Measurements from ENCODE around the gene TMEM54. TPM values are rescaled to one million over a fixed set of nuclear protein-coding genes. Genes with fewer than 3 reads are reported as not detected.

The TMEM54 gene
- total RNA-seq, 1 experiment from 2014 or later, result 102 TPM

GRCh38 chr1:32904797-32905196 lies 3.6 kb upstream of the TMEM54 start:
- no peak for TF ChIP-seq CTCF (conservative IDR thresholded peaks at IDR 0.05)
- TF ChIP-seq EZH2 (IDR thresholded peaks at IDR 0.05; ENCODE audit: low read depth), result no peak
- ChIA-PET POLR2A (ENCODE audit: unreplicated experiment) (interaction anchor here (0.7 kb wide), 1 partner anchor 150 kb away, joined by 9 read pairs; no protein-coding TSS in a partner anchor), CTCF (no interaction called here)
- Histone ChIP-seq H3K9me3 (ENCODE audit: insufficient read depth, low read depth) (no peaks in the 10 kb centered on the region), H2AFZ (no peak overlapping the region), H3K79me2 (ENCODE audit: low read depth) (0 out of 2 replicates have a peak, but pooled peaks cover 8% of the 10 kb centered on the region), H3K4me2 (no peak overlapping the region), H3K27me3 (ENCODE audit: insufficient read depth, low read depth) (no peaks in the 10 kb centered on the region), H3K36me3 (ENCODE audit: low read depth) (no peaks in the 10 kb centered on the region), H3K27ac (no peak overlapping the region), H3K4me3 (no peak overlapping the region), H3F3A (ENCODE audit: insufficient read depth, low read depth) (peaks cover 14% of the 10 kb centered on the region; the same call in 1 of the 2 replicates), H4K20me1 (ENCODE audit: insufficient read depth) (no peaks in the 10 kb centered on the region), H3K4me1 (replicated peaks; ENCODE audit: insufficient read depth) (no peaks in the 10 kb centered on the region), H3K9me2 (ENCODE audit: insufficient read depth) (no peaks in the 10 kb centered on the region)
- DNase-seq, result no peak
- no TSS peak for BruUV-seq (replicated peaks)
- intact Hi-C loops (cut with micrococcal nuclease; ENCODE audit: unreplicated experiment), result no loop called here

DNA sequence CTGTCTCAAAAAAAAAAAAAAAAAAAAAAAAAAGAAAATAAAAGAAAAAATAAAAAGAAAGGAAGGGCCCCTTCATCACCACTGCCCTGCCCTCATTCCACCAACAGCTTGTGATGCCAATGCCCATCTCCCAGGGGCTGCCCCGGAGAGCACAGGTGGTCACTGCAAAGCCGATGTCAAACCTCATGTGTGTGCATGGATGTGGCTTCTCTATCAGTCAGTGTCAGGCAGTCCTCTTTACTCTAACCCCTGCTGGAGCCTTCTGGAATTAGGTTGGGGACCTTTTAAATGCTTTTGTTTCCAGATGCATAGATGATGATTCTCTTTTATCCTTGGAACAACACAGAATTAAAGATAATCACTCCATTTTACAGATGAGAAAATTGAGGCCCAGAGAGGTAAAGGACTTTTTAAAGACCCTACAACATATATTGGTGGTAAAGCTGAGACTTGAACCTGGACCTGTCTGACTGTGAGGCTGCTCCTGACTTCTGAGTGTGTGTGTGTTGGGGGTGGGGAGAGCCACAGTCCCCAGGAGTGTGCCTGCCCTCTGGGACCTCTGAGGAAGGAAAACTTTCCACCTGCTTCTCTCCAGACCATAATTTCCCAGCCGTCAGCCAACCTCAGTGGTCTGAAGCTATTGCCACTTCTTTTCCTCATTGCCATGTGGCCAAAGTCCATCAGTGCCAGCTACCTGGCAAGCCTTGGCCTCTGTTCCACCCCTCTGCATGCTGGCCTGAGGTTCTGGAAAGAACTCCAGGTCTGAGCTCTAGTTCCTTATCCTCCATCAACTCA lies 3.0 kb upstream of the TMEM54 start:
- no peak overlapping the region for H3K4me2 ChIP-seq
- TF ChIP-seq CTCF (conservative IDR thresholded peaks at IDR 0.05) (no peak), EZH2 (IDR thresholded peaks at IDR 0.05; ENCODE audit: low read depth) (no peak)
- H3K79me2 ChIP-seq (ENCODE audit: low read depth), result 0 out of 2 replicates have a peak, but pooled peaks cover 8% of the 10 kb centered on the region
- intact Hi-C loops (cut with micrococcal nuclease; ENCODE audit: unreplicated experiment), result no loop called here
- peaks cover 14% of the 10 kb centered on the region; the same call in 1 of the 2 replicates for H3F3A ChIP-seq (ENCODE audit: insufficient read depth, low read depth)
- no peaks in the 10 kb centered on the region for H3K4me1 ChIP-seq (replicated peaks; ENCODE audit: insufficient read depth)
- no peaks in the 10 kb centered on the region for H3K9me3 ChIP-seq (ENCODE audit: insufficient read depth, low read depth)
- H4K20me1 ChIP-seq (ENCODE audit: insufficient read depth), result no peaks in the 10 kb centered on the region; the same call in 1 of the 2 replicates
- H3K9me2 ChIP-seq (ENCODE audit: insufficient read depth), result no peaks in the 10 kb centered on the region
- ChIA-PET POLR2A (ENCODE audit: unreplicated experiment) (interaction anchor here (0.7 kb wide), 1 partner anchor 151 kb away, joined by 9 read pairs; no protein-coding TSS in a partner anchor), CTCF (no interaction called here)
- no peak overlapping the region for H3K27ac ChIP-seq
- H3K27me3 ChIP-seq (ENCODE audit: insufficient read depth, low read depth), result no peaks in the 10 kb centered on the region
- DNase-seq, result no peak
- H2AFZ ChIP-seq, result no peak overlapping the region
- BruUV-seq (replicated peaks), result no TSS peak
- no peak overlapping the region for H3K4me3 ChIP-seq
- no peaks in the 10 kb centered on the region for H3K36me3 ChIP-seq (ENCODE audit: low read depth)

GRCh38 chr1:32902535-32902920 lies 1.3 kb upstream of the TMEM54 start:
- no TSS peak for BruUV-seq (replicated peaks)
- no peaks in the 10 kb centered on the region for H3K27me3 ChIP-seq (ENCODE audit: insufficient read depth, low read depth)
- peaks cover 14% of the 10 kb centered on the region; the same call in 1 of the 2 replicates for H3F3A ChIP-seq (ENCODE audit: insufficient read depth, low read depth)
- intact Hi-C loops (cut with micrococcal nuclease; ENCODE audit: unreplicated experiment), result no loop called here
- no peak for DNase-seq
- 0 out of 2 replicates have a peak, but pooled peaks cover 8% of the 10 kb centered on the region for H3K79me2 ChIP-seq (ENCODE audit: low read depth)
- CTCF ChIA-PET, result no interaction called here
- H2AFZ ChIP-seq, result no peak overlapping the region
- POLR2A ChIA-PET (ENCODE audit: unreplicated experiment), result no interaction called here
- no peak for TF ChIP-seq CTCF (conservative IDR thresholded peaks at IDR 0.05)
- TF ChIP-seq EZH2 (IDR thresholded peaks at IDR 0.05; ENCODE audit: low read depth), result no peak
- no peaks in the 10 kb centered on the region for H3K9me2 ChIP-seq (ENCODE audit: insufficient read depth)
- H3K4me3 ChIP-seq, result no peak overlapping the region
- H4K20me1 ChIP-seq (ENCODE audit: insufficient read depth), result no peaks in the 10 kb centered on the region; the same call in 1 of the 2 replicates
- no peaks in the 10 kb centered on the region for H3K9me3 ChIP-seq (ENCODE audit: insufficient read depth, low read depth)
- no peaks in the 10 kb centered on the region for H3K4me1 ChIP-seq (replicated peaks; ENCODE audit: insufficient read depth)
- H3K36me3 ChIP-seq (ENCODE audit: low read depth), result no peaks in the 10 kb centered on the region
- H3K4me2 ChIP-seq, result no peak overlapping the region
- no peak overlapping the region for H3K27ac ChIP-seq

All from PC-9 (cell line).